GM12892 (cell line): ENCODE data around the gene PARP1.

Experiments
- POLR2A ChIP-seq: IDR thresholded peaks from 2 replicates; pipeline ENCODE4 v1.6.1; 2011; ENCODE audit warnings: low read depth, low read length, control low read depth
- POLR2AphosphoS5 ChIP-seq: IDR thresholded peaks from 2 replicates; pipeline ENCODE4 v1.6.1; 2011; ENCODE audit warnings: low read depth, low read length, control low read depth
- TAF1 ChIP-seq: IDR thresholded peaks from 2 replicates; pipeline ENCODE4 v1.6.1; 2011; ENCODE audit warnings: low read depth, mild to moderate bottlenecking, control low read depth, low read length, borderline replicate concordance

DNA sequence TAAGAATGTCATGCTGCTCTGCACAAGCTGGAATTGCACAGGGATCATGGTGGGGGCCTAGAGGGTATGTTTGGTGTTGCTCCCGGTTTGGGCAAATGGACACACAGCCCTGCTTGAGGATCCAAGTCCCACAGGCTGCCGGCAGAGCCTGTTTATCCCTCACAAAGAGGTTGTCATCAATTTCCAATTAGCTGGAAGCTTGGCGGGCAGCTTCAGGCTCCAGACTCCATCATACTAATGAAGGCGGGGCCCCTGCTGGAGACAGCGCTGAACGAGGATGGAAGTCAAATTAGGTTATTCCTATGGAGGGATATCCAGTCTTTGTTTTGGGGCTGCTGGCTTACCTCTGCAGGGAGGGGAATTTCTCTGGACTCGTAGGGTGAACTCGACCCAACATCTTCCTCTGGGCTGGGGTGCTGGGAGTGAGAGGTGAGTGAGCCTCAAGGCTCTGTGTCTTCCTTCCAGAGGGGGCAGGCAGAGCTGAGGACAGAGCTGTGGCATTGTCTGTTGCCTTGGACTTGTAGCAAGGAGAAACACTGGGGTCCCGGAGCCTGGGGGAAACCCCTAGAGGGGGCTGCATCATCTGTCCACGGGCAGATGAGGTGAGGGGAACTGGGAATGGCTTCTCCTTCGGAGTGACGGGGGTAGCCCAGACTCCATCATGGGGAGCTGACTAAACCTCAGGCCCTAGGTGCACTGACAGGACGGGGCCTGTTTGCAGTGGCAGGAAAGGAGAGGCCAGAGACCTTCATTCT lies 24.9 kb upstream of the PARP1 start:
- TF ChIP-seq POLR2A (no peak), POLR2AphosphoS5 (no peak), TAF1 (no peak)
